GM10248 (cell line): ENCODE data around the gene ARSG.
A peak's percentile ranks its signal among the peaks of the same experiment; 100 is the strongest.
"Not testable (repeated sequence)": the region's sequence is repeated elsewhere in the genome, so short reads cannot be mapped to it uniquely, and the experiment has no call there.

Experiments
- CTCF ChIA-PET: fragments of 300-600 bp; sonication (Branson Sonifier 250); formaldehyde crosslinking; extraction: SDS; loops from one replicate; lab custom pipeline; 2021; ENCODE audit warnings: antibody characterized with exemption; lab: Yijun Ruan, JAX
- POLR2A ChIA-PET: fragments of 350-650 bp; sonication (Branson Sonifier 250); formaldehyde crosslinking; extraction: SDS; loops from one replicate; lab custom pipeline; 2020; ENCODE audit warnings: antibody characterized with exemption; lab: Yijun Ruan, JAX
- DNase-seq: peaks from one replicate; pipeline ENCODE4 v3.0.0; 2012; ENCODE audit errors: extremely low spot score
- CTCF ChIP-seq: IDR thresholded peaks from 2 replicates; pipeline ENCODE4 v1.5.1; 2012; ENCODE audit warnings: mild to moderate bottlenecking, low read depth; ENCODE audit errors: extremely low read depth, missing control alignments, control extremely low read depth

ARSG gene

GRCh38 chr17:68351395-68351794, 60.1 kb downstream of the ARSG start:
- no peak for DNase-seq
- ChIA-PET CTCF (interaction anchor here (1.4 kb wide), 1 partner anchor 31 kb away, joined by 3 read pairs; no protein-coding TSS in a partner anchor), POLR2A (no interaction called here)
- TF ChIP-seq CTCF = no peak

- TF ChIP-seq CTCF = no peak
- no peak for DNase-seq
- ChIA-PET CTCF (no interaction called here), POLR2A (no interaction called here)
These were observed 60.7 kb downstream of the ARSG start for GRCh38 chr17:68352041-68352440.

- POLR2A ChIA-PET, CTCF ChIA-PET, DNase-seq: not testable (repeated sequence)
These were observed 61.4 kb downstream of the ARSG start for GRCh38 chr17:68352671-68353070.

- CTCF ChIA-PET = interaction anchor here (1.0 to 1.8 kb wide), 2 partner anchors 10 to 46 kb away, joined by 3 to 6 read pairs; no protein-coding TSS in a partner anchor
- no peak for TF ChIP-seq CTCF
- no peak for DNase-seq
- POLR2A ChIA-PET = no interaction called here
These were observed 61.8 kb downstream of the ARSG start for GRCh38 chr17:68353111-68353521.

- POLR2A ChIA-PET, DNase-seq: not testable (repeated sequence)
- CTCF ChIA-PET = interaction anchor here (0.7 to 1.8 kb wide), 7 partner anchors 14 to 182 kb away, joined by 3 to 10 read pairs (median 4); no protein-coding TSS in a partner anchor
These were observed 63.0 kb downstream of the ARSG start for GRCh38 chr17:68354311-68354710.

GRCh38 chr17:68355108-68355507, 63.8 kb downstream of the ARSG start:
- DNase-seq, POLR2A ChIA-PET: not testable (repeated sequence)
- CTCF ChIA-PET = interaction anchor here (0.7 to 1.8 kb wide), 7 partner anchors 10 to 182 kb away, joined by 3 to 10 read pairs (median 4); no protein-coding TSS in a partner anchor

- DNase-seq = peak; percentile 50
- POLR2A ChIA-PET = no interaction called here
- CTCF ChIA-PET = interaction anchor here (2.3 kb wide), 1 partner anchor 43 kb away, joined by 10 read pairs; no protein-coding TSS in a partner anchor
These were observed 65.2 kb downstream of the ARSG start for GRCh38 chr17:68356520-68356919.

GRCh38 chr17:68356949-68357455, 65.7 kb downstream of the ARSG start:
- no peak for TF ChIP-seq CTCF
- DNase-seq = no peak
- POLR2A ChIA-PET = no interaction called here
- CTCF ChIA-PET = interaction anchor here (1.3 to 2.3 kb wide), 2 partner anchors 20 to 42 kb away, joined by 4 to 10 read pairs; no protein-coding TSS in a partner anchor

More at GRCh38 chr17:68356520-68356919, 65.2 kb downstream of the ARSG start:
- no peak for TF ChIP-seq CTCF
